ENCODE results near the gene ASAP2. TPM values are rescaled to one million over a fixed set of nuclear protein-coding genes. Genes with fewer than 3 reads are reported as not detected.
A peak's percentile ranks its signal among the peaks of the same experiment; 100 is the strongest.

Gene ASAP2
- polyA plus RNA-seq, 3 donors = 0.08 to 1.1 (median 0.20) TPM

- WGBS (ENCODE audit: insufficient coverage) = 70% methylated on average over 4 of the region's 9 CpGs
- H3K79me2 ChIP-seq (ENCODE audit: insufficient read depth, low read length) = no peaks in the 10 kb centered on the region
- H2AFZ ChIP-seq (ENCODE audit: insufficient read depth, low read depth, low read length, poor library complexity, severe bottlenecking) = no peak overlapping the region
- H3K36me3 ChIP-seq (replicated peaks in 1 of 2; ENCODE audit: control insufficient read depth in 1 of 2, insufficient read depth in 2 of 2, low read length in 2 of 2) = no peaks in the 10 kb centered on the region
- H3K4me3 ChIP-seq (replicated peaks in 1 of 3; ENCODE audit: low read depth in 2 of 3, low read length in 3 of 3) = no peak overlapping the region
- peaks cover 66% of the 10 kb centered on the region for H3K4me1 Mint-ChIP-seq
- intact Hi-C loops (cut with micrococcal nuclease) = no loop called here
- H3K9me3 Mint-ChIP-seq = peaks cover 0 to 5% (median 0%) of the 10 kb centered on the region in 7 donors
- H3K9ac ChIP-seq (ENCODE audit: insufficient read depth, low read length, poor library complexity, severe bottlenecking) = no peak overlapping the region
- DNase-seq = peak; percentile 44 to 76 (median 46)
- H3K36me3 Mint-ChIP-seq = peaks cover 1 to 2% of the 10 kb centered on the region in 2 donors
- peak overlapping the region in 1 of 2 donors; percentile 72 for H3K4me3 Mint-ChIP-seq
- TF ChIP-seq CTCF (IDR thresholded peaks at IDR 0.05) = no peak
- H3K27ac ChIP-seq (ENCODE audit: low read depth in 1 of 2, low read length in 2 of 2) = no peak overlapping the region
- no peak overlapping the region for H3K4me2 ChIP-seq (replicated peaks; ENCODE audit: extremely low read depth, low read length, poor library complexity, severe bottlenecking)
- H3K9me3 ChIP-seq (replicated peaks in 1 of 2; ENCODE audit: control insufficient read depth in 1 of 2, insufficient read depth in 1 of 2, low read length in 2 of 2) = no peaks in the 10 kb centered on the region
- peaks cover 0 to 9% of the 10 kb centered on the region in 2 donors for H3K27me3 ChIP-seq (ENCODE audit: control insufficient read depth in 2 of 2, insufficient read depth in 2 of 2, low read length in 2 of 2)
- H4K20me1 ChIP-seq (ENCODE audit: insufficient read depth, low read length) = peaks cover 22% of the 10 kb centered on the region
- H3K27me3 Mint-ChIP-seq (ENCODE audit: low read depth in 3 of 3) = peaks cover 17 to 20% (median 18%) of the 10 kb centered on the region in 3 donors
- peaks cover 62 to 66% of the 10 kb centered on the region in 2 donors for H3K4me1 ChIP-seq (ENCODE audit: control insufficient read depth in 1 of 2, insufficient read depth in 2 of 2, low read length in 2 of 2)
- H3K27ac Mint-ChIP-seq = peak overlapping the region in 5 of 7 donors; percentile 58 to 92 (median 88)
Measured at GRCh38 chr2:9234680-9235146, 28.1 kb downstream of the ASAP2 start.

DNA sequence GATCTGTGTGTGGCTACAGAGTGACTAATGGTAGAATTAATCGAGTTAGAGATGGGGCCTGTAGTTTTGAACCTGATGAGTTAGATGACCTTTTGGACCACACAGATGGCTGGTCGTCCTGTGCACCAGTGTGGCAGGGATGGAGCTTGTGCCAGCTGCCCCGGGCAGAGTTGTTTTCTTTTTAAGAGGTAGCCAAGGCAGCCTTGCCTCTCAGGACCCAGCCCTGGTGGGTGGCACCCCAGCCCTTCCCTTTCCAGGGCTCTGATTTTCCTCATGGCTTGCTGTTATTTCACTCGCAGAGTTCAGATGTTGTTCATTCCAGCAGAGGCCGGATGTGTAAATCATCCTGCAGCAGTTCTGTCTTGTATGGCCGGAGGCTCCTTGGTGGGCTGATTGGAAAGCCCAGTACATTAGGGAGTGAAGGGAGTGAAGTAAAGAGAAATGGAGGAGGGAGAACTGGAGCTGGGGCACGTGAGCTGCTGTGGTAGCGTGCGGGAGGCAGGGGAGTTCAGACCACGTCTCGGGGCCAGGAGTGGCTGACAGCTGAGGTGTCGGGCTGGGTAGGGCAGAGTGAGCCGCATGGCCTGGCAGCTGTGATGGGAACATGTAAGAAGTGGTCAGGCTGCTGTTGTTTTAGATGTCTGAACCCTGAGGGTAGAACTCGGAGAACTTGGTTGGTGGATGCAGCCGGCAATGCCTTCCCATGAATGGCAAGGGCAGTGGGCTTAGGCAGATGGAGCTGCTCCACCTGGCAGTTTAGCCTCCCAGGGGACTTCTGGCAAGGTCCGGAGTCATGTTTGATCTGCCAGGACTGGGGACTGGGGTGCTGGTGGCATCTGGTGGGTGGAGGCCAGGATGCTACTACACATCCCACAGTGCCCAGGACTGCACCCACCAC, 28.8 kb downstream of the ASAP2 start:
- no peak overlapping the region for H2AFZ ChIP-seq (ENCODE audit: insufficient read depth, low read depth, low read length, poor library complexity, severe bottlenecking)
- no peak overlapping the region for H3K27ac ChIP-seq (ENCODE audit: low read depth in 1 of 2, low read length in 2 of 2)
- Mint-ChIP-seq H3K27ac (peak overlapping the region in 3 of 7 donors; percentile 10 to 65 (median 58)), H3K9me3 (peaks cover 0 to 3% (median 0%) of the 10 kb centered on the region in 7 donors), H3K4me1 (peaks cover 59% of the 10 kb centered on the region), H3K4me3 (peak overlapping the region in 1 of 2 donors; percentile 41), H3K27me3 (ENCODE audit: low read depth in 3 of 3) (peaks cover 16 to 19% (median 17%) of the 10 kb centered on the region in 3 donors), H3K36me3 (no peaks in the 10 kb centered on the region)
- H3K4me3 ChIP-seq (replicated peaks in 1 of 3; ENCODE audit: low read depth in 2 of 3, low read length in 3 of 3) = no peak overlapping the region
- H3K79me2 ChIP-seq (ENCODE audit: insufficient read depth, low read length) = no peaks in the 10 kb centered on the region
- TF ChIP-seq CTCF (IDR thresholded peaks at IDR 0.05) = no peak
- H3K4me1 ChIP-seq (ENCODE audit: control insufficient read depth in 1 of 2, insufficient read depth in 2 of 2, low read length in 2 of 2) = peaks cover 55 to 59% of the 10 kb centered on the region in 2 donors
- no peak overlapping the region for H3K9ac ChIP-seq (ENCODE audit: insufficient read depth, low read length, poor library complexity, severe bottlenecking)
- 96% methylated on average over 15 of the region's 16 CpGs for WGBS (ENCODE audit: insufficient coverage)
- peaks cover 20% of the 10 kb centered on the region for H4K20me1 ChIP-seq (ENCODE audit: insufficient read depth, low read length)
- no peak for DNase-seq
- H3K36me3 ChIP-seq (replicated peaks in 1 of 2; ENCODE audit: control insufficient read depth in 1 of 2, insufficient read depth in 2 of 2, low read length in 2 of 2) = no peaks in the 10 kb centered on the region
- peaks cover 0 to 6% of the 10 kb centered on the region in 2 donors for H3K27me3 ChIP-seq (ENCODE audit: control insufficient read depth in 2 of 2, insufficient read depth in 2 of 2, low read length in 2 of 2)
- H3K9me3 ChIP-seq (replicated peaks in 1 of 2; ENCODE audit: control insufficient read depth in 1 of 2, insufficient read depth in 1 of 2, low read length in 2 of 2) = no peaks in the 10 kb centered on the region
- no peak overlapping the region for H3K4me2 ChIP-seq (replicated peaks; ENCODE audit: extremely low read depth, low read length, poor library complexity, severe bottlenecking)
- intact Hi-C loops (cut with micrococcal nuclease) = no loop called here

Data from CD14-positive monocyte (primary cell).